HCEC 1CT (cell line): ENCODE measurements around the gene IL15.
"Not testable (repeated sequence)": the region's sequence is repeated elsewhere in the genome, so short reads cannot be mapped to it uniquely, and the experiment has no call there.

Experiments
- DNase-seq: peaks from one replicate; pipeline ENCODE4 v3.0.0-alpha.2; 2017

The IL15 gene

GRCh38 chr4:141647966-141648365 is 11.6 kb downstream of the IL15 start:
- DNase-seq = no peak

- peak; percentile 32 for DNase-seq
Observed at GRCh38 chr4:141652161-141652778, 15.9 kb downstream of the IL15 start.

- peak; percentile 33 for DNase-seq
Observed at GRCh38 chr4:141654098-141654497, 17.7 kb downstream of the IL15 start.

- no peak for DNase-seq
Observed at GRCh38 chr4:141656031-141656430, 19.6 kb downstream of the IL15 start.

- no peak for DNase-seq
Observed at GRCh38 chr4:141657550-141658250, 21.3 kb downstream of the IL15 start.

- DNase-seq = no peak
Observed at GRCh38 chr4:141658309-141658708, 21.9 kb downstream of the IL15 start.

- no peak for DNase-seq
Observed at GRCh38 chr4:141659539-141659938, 23.2 kb downstream of the IL15 start.

- DNase-seq = no peak
Observed at GRCh38 chr4:141660880-141661279, 24.5 kb downstream of the IL15 start.

GRCh38 chr4:141668200-141668910 is 32.0 kb downstream of the IL15 start:
- DNase-seq = no peak

- no peak for DNase-seq
Observed at GRCh38 chr4:141669501-141669900, 33.1 kb downstream of the IL15 start.

GRCh38 chr4:141675384-141675783 is 39.0 kb downstream of the IL15 start:
- no peak for DNase-seq

GRCh38 chr4:141676087-141676670 is 39.8 kb downstream of the IL15 start:
- no peak for DNase-seq

- DNase-seq = no peak
Observed at GRCh38 chr4:141680060-141680459, 43.7 kb downstream of the IL15 start.

GRCh38 chr4:141684785-141685184 is 48.4 kb downstream of the IL15 start:
- DNase-seq = peak; percentile 43

GRCh38 chr4:141686146-141686775 is 49.9 kb downstream of the IL15 start:
- peak; percentile 58 for DNase-seq

GRCh38 chr4:141686879-141687278 is 50.5 kb downstream of the IL15 start:
- DNase-seq = no peak

- not testable (repeated sequence) for DNase-seq
Observed at GRCh38 chr4:141689726-141690296, 53.4 kb downstream of the IL15 start.

- DNase-seq = not testable (repeated sequence)
Observed at GRCh38 chr4:141691247-141691646, 54.9 kb downstream of the IL15 start.

- DNase-seq = no peak
Observed at GRCh38 chr4:141692081-141692480, 55.7 kb downstream of the IL15 start.

- no peak for DNase-seq
Observed at GRCh38 chr4:141697116-141697515, 60.7 kb downstream of the IL15 start.

GRCh38 chr4:141702472-141703182 is 66.2 kb downstream of the IL15 start:
- no peak for DNase-seq

- no peak for DNase-seq
Observed at GRCh38 chr4:141703497-141703896, 67.1 kb downstream of the IL15 start.
